ENCODE data around the gene KANSL1. TPM values are rescaled to one million over a fixed set of nuclear protein-coding genes. Genes with fewer than 3 reads are reported as not detected.

The KANSL1 gene, protein sequence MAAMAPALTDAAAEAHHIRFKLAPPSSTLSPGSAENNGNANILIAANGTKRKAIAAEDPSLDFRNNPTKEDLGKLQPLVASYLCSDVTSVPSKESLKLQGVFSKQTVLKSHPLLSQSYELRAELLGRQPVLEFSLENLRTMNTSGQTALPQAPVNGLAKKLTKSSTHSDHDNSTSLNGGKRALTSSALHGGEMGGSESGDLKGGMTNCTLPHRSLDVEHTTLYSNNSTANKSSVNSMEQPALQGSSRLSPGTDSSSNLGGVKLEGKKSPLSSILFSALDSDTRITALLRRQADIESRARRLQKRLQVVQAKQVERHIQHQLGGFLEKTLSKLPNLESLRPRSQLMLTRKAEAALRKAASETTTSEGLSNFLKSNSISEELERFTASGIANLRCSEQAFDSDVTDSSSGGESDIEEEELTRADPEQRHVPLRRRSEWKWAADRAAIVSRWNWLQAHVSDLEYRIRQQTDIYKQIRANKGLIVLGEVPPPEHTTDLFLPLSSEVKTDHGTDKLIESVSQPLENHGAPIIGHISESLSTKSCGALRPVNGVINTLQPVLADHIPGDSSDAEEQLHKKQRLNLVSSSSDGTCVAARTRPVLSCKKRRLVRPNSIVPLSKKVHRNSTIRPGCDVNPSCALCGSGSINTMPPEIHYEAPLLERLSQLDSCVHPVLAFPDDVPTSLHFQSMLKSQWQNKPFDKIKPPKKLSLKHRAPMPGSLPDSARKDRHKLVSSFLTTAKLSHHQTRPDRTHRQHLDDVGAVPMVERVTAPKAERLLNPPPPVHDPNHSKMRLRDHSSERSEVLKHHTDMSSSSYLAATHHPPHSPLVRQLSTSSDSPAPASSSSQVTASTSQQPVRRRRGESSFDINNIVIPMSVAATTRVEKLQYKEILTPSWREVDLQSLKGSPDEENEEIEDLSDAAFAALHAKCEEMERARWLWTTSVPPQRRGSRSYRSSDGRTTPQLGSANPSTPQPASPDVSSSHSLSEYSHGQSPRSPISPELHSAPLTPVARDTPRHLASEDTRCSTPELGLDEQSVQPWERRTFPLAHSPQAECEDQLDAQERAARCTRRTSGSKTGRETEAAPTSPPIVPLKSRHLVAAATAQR (N-terminal part only)
- total RNA-seq: 100 to 1,000 TPM; 118 to 128 TPM

DNA sequence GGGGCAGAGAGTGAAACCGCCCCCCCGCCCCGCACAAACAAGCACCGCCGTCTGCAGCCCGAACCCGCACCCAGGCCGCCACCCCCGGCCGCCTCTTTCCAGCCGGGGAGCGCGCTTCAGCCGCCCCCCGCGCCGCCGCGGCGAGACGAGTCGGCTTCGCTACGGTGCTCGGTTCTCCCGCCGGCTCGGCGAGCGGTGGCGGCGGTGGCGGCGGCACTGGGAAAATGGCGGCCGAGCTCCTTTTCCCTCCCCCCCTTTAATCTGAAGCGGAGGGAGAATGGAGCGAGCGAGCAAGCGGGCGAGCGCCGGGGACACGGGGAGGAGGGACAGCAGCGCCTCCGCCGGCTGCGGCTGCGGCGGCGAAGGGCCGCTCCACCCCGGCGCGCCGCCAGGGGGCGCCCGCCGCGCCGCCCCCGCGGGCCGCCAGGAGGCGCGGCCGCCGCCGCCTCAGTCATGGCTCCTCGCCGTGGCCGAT is at the start of gene KANSL1:
Gene KANSL1 (minus strand): TSS at position 279 of the 475 bp plus-strand sequence. CDS start 21,286 bp downstream, outside the sequence.

DNA sequence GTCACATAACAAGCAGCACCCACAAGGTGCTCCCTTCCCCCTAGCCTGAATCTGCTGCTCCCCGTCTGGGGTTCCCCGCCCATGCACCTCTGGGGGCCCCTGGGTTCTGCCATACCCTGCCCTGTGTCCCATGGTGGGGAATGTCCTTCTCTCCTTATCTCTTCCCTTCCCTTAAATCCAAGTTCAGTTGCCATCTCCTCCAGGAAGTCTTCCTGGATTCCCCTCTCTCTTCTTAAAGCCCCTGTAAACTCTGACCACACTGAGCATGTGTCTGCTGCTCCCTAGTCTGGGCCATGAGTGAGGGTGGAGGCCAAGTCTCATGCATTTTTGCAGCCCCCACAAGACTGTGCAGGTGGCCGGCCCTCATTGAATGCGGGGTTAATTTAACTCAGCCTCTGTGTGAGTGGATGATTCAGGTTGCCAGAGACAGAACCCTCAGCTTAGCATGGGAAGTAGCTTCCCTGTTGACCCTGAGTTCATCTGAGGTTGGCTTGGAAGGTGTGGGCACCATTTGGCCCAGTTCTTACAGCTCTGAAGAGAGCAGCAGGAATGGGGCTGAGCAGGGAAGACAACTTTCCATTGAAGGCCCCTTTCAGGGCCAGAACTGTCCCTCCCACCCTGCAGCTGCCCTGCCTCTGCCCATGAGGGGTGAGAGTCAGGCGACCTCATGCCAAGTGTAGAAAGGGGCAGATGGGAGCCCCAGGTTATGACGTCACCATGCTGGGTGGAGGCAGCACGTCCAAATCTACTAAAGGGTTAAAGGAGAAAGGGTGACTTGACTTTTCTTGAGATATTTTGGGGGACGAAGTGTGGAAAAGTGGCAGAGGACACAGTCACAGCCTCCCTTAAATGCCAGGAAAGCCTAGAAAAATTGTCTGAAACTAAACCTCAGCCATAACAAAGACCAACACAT is 194.0 kb downstream of the KANSL1 start, which contains the start of gene STH:
Gene STH (plus strand): TSS at position 264 of the 913 bp plus-strand sequence. CDS start 30 bp downstream, at position 294.

Other genes starting within 250 kb of the KANSL1 start
- gene STH, start 194.2 kb downstream of the KANSL1 start, total RNA-seq: not detected
- gene LRRC37A, start 101.7 kb upstream of the KANSL1 start, total RNA-seq: 1 to 10 TPM; 7.1 to 8.0 TPM
- 10 to 100 TPM; 26.8 to 29.5 TPM for gene ARL17B, start 168.3 kb upstream of the KANSL1 start, total RNA-seq